Stimulated activated CD8-positive, alpha-beta memory T cell treated with anti-CD3 and anti-CD28 coated beads, Interleukin-2, amount 100 ng/mL, for 1 hour (primary cell): ENCODE measurements around the gene PGM2L1.
"Not testable (repeated sequence)": the region's sequence is repeated elsewhere in the genome, so short reads cannot be mapped to it uniquely, and the experiment has no call there.

Experiments used
- DNase-seq, 2 donors: peaks; one replicate each; pipeline ENCODE4 v3.0.0-alpha.2; 2020; ENCODE audit warnings: low read depth in 2 of 2

Gene PGM2L1

DNA sequence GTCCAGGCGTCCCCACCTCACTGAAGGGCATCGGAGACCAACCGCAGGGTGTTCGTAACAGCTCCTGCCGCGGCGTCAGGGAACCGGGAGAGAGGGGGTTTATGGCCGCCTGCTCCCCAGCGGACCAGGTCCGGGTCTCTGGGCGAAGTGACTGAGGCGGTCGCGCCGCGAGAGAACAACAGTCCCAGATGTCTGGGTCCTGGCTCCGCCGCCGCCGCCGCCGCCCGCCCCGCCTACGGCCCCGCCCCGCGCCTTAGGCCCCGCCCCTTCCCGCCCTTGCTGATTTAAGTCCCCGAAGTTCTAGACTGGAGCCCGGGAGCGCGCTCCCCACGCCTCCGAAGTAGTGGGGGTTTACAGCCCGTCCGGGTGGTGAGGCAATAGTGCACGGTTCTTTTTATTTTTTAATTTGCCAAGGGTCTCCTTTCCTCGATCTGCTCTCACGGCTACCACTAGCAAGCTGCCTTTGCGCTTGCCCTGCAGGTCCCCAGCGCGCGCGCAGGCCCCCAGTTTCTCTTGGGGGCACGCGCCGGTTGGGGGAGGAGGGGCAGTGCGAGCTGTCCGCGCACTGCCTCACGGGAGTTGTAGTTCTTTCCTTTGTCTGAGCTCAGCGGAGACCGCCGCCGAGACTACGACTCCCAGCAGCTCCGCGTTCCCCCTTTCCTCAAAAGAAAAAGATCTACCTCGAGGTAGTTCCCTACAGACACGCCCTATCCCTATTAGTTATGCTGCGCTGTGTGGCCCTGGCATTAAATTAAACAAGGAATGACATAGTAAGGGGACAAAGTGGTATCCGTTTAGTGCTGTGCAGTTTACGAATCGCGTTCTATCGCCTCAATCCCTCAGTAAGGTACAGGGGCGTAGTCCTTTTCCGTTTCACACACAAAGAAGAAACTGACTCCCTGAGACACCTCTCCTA is at the start of gene PGM2L1:
Gene PGM2L1, minus strand, starts transcription at position 190 of the 916 bp plus-strand sequence. CDS start 272 bp downstream, outside the sequence.
- DNase-seq: peak; percentile 80 to 89

- no peak for DNase-seq
These were observed 49.5 kb upstream of the PGM2L1 start for GRCh38 chr11:74447720-74448119.

DNA sequence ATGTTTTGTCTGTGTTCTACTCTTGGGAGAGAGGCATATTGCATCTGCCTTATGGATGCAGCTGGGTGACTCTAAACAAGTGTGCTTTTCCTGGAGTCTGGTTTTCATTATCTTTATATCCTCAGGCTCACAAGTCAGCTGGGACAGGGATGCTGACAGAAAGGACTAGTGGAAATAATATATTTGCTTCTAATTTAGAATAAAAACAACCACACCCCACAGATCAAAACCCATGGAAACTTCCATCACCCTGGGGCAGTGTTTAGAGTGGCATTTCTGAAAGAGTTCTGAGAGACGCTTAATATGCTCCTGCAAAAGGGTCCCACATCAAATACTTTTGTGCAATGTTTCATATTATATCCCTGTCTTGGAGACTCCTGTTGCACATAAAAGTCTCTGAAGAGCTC is 48.3 kb upstream of the PGM2L1 start:
- no peak for DNase-seq

DNA sequence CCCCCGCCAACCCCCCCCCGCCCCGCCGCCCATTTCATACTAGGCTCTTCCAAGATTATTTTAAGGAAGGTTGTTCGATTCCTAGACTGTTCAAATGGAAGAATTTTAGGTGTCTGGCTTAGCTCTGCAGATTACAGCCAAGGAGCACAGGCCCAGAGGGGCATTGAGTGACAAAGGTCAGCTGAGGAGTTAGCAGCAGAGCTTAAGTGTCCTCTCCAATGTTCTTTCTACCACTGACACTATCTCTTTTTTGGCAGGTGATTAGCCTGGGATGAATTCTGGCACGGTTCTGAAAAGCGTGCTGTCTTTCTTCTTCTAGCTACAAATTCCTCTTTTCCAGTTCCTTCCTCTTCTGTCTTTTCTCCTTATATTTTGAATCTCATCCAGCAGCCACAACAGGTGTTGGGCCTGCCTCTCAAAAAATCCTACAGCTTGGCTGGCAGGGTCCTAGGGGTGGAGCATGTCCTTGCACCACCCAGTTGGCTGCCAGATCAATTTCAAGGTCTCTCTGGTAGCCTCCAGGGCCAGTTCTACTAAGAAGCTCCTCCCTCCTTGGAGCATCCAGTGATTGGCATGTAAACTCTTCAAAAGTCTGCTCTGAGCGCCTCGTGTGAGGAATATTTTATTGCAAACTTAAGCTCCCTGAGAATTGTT is 46.1 kb upstream of the PGM2L1 start:
- no peak for DNase-seq

GRCh38 chr11:74443071-74443864 is 45.0 kb upstream of the PGM2L1 start:
- DNase-seq: no peak

GRCh38 chr11:74442636-74443035 is 44.4 kb upstream of the PGM2L1 start:
- no peak for DNase-seq

- no peak for DNase-seq
These were observed 40.4 kb upstream of the PGM2L1 start for GRCh38 chr11:74438681-74439080.

- no peak for DNase-seq
These were observed 39.3 kb upstream of the PGM2L1 start for GRCh38 chr11:74437441-74438042.

GRCh38 chr11:74434528-74434927 is 36.3 kb upstream of the PGM2L1 start:
- no peak for DNase-seq

- no peak for DNase-seq
These were observed 31.0 kb upstream of the PGM2L1 start for GRCh38 chr11:74429205-74429604.

GRCh38 chr11:74427384-74427886 is 29.2 kb upstream of the PGM2L1 start:
- no peak for DNase-seq

GRCh38 chr11:74425100-74425499 is 26.9 kb upstream of the PGM2L1 start:
- DNase-seq: no peak

DNA sequence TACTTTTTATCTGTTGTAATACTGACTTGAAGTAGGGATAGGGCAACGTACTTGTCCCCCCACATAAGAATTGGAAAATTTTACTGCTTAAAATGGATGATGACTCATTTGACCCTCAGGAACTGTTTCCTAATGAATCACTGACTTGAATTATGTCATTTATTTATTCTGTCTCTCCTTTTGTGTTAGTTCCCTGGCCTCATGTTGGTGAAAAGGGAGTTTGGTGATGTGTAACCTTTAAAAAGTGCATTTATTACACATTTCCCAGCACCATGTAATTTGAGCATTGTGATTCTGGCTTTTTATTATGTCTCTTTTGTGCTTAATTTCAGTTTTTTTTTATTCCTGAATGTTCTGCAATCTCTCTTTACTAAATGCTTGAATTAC is 20.3 kb upstream of the PGM2L1 start:
- no peak for DNase-seq

DNA sequence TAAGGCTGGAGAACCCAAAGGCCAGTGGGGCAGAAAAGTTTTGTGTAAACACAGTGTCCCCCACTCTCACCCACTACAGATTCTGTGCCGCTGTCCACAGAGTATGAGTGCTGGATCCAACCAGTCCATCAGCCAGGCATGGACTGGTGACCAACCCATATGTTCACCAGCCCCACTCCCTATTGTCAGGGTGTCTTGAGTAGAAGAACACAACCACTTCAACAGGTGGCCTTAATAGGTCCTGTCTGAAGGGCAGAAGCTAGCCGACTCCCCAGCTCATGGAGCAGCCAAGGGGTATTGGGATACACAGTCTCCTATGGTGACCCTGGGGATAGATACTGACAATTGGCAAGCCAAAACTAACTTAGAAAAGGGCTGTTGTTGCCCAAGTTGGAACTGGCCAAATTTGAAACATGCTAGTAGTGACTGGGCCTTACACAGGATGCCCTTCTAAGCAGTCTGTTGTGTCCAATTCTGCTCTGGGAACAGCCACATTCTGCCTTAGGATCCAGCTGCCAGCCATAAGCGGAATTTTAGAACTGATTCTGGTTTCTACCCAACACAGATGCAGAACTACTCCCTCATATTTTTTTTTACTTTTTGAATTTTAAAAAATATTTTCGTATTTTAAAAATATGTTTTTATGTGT is 19.8 kb upstream of the PGM2L1 start:
- DNase-seq: no peak

GRCh38 chr11:74417379-74417804 is 19.2 kb upstream of the PGM2L1 start:
- no peak for DNase-seq

DNA sequence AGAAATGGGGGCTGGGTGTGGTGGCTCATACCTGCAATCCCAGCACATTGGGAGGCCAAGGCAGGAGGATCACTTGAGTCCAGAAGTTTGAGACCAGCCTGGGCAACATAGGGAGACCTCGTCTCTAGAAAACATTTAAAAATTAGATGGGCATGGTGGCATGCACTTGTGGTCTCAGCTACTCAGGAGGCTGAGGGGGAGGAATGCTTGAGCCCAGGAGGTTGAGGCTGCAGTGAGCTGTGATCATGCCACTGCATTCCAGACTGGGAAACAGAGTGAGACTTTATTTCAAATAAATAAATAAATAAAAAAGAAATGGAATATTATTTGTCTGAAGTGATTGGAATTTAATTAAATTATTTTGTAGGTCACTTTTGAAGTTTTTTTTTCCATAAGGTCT is 18.7 kb upstream of the PGM2L1 start:
- DNase-seq: not testable (repeated sequence)

- no peak for DNase-seq
These were observed 14.6 kb upstream of the PGM2L1 start for GRCh38 chr11:74412733-74413359.

DNA sequence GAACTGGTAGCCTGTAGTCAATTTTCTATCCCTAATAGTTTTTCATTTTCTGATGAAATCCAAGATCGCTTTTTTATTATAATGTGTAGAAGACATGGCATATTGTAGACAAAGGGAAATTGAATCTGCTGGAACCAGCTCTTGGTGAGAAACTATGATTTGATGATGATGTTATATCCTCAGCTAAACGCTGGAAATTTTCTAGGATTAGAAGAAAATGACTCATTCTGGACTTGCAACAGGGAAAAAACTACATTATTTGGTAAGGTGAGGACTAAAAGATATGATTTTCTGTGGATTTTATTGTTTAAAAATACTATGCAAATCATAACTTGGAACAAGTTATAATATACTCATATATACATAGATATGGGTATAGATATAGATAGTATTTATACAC is 14.1 kb upstream of the PGM2L1 start:
- DNase-seq: no peak

GRCh38 chr11:74409633-74410032 is 11.4 kb upstream of the PGM2L1 start:
- no peak for DNase-seq

DNA sequence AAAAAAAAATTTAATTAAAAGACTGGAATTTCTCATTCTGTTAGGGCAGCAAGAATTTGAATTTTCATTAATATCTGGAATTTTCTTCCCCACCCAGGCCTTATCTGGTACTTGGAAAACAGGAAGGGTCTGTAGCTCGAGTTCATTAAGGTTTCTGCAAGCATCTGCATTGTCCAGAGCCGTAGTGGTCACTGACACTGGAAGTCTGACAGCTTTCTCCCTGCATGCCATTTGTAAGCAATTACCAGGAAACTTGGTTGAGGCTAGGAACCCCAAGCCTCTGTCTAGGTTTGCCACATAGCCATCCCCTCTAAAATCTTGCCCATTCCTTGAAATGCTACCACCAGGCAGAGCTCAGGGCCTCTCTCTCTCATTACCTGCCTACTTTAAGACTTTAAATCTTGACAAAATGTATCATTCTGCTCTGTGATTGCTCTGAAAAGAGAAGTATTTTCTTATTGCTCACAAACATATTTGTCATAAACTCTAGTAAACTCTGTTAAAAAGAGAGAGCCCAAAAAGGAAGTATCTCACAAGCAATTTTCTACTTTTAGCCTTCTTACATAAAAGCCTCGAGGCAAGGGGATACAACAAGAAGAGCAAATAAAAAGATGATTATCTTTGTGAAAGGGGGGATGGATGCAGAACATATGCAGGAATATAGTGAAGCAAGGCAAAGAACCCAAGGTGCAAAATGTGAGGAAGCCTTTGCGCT is 5.5 kb upstream of the PGM2L1 start:
- DNase-seq: no peak
